GM19455 (cell line): ENCODE measurements around the gene MACROD1.

Experiments
- ATAC-seq: cut with Tn5 transposase; IDR thresholded peaks from one replicate; pipeline ENCODE4 v1.9.1; 2021; ENCODE audit not compliant: unreplicated experiment

Gene MACROD1

DNA sequence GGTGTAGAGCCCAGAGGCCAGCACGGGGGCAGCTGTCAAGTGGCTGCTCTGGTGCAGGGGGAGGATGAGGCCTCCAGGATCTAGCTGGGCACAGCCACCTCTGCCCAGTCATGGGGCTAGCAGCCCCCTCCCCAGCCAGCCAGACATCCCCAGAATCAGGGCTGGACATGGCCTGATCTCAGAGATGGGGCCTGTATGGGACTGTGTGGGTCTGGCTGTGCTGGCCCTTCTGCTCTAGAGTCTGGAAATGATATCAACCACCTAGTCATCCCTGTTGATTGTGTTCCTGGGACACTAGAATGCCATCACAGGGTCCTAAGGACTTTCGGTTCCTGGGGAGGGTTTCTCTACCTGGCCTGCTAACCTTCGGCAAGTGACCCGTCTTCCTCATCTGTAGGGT, 127.4 kb downstream of the MACROD1 start:
- ATAC-seq, result no peak

DNA sequence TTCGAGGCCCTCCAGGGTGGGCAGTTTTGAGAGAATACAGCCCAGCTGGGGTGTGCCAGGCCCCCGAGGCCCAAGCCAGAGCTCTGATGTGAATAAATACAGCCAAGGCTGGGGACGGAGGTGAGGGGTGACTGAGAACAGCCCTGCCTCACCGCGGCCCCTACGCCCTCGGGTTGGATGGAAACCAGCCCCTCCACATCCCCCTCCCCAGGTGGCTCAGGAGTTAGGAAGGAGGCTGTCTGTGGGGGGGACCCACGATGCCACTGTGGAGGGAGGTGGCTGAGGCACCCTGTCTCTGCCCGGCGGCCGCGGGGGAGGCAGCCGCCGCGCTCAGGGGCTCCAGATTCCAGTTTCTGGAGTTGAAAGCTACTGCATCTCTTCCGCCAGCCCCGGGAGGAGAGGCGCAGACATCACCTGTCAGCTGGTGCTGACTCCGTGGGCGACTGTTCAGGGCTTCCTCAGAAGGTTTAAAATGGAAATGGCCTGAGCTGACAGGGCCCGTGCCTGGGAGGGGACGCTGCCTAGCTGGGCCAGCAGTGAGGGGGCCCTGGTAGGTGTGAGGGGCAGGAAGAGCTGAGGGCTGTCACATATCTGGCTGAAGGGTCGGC, 128.8 kb downstream of the MACROD1 start:
- ATAC-seq, result no peak

DNA sequence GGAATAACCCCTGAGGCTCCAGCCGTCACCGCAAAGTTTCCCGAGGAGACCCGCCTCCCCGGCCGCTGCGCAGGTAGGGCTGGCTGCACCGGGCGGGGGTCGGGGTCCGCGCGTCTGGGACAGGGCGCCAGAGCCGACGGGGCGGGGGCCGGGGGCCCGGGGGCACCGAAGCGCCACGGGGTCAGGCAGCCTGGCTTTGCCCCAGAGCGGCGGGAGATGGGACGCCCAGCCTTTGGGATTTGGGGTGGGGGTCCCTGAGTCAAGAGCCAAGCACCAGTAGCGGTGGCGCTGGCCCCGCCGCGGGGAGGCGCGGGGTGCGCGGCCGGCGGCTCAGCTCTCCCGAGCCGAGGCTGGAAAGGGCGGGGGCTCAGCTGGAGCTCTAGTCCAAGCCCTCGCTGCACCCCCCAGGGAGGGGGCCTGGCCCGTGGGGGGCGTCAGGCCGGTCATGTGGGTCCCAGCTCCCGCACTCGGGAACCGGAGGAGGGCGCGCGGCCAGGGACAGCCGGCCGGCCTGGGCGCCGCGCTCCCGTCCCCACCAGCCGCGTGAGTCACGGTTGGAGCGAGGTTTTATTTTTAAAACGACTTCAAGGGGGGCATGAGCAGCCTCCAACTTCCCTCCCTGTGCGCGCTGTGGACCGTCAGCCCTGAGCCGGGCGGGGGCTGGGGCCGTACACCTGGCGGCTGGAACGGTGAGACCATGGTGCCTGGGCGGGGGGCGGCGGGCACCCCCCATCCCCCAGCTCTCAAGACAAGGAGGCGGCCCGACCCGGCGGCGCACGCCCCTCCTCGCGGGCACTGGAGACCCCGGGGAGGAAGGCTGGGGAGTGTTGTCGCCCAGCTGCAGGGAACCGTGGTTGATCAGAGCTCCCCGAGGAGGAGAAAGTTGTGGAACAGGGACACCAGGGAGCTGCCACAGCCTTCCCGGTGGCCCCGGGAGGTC, 129.6 kb downstream of the MACROD1 start:
- no peak for ATAC-seq

DNA sequence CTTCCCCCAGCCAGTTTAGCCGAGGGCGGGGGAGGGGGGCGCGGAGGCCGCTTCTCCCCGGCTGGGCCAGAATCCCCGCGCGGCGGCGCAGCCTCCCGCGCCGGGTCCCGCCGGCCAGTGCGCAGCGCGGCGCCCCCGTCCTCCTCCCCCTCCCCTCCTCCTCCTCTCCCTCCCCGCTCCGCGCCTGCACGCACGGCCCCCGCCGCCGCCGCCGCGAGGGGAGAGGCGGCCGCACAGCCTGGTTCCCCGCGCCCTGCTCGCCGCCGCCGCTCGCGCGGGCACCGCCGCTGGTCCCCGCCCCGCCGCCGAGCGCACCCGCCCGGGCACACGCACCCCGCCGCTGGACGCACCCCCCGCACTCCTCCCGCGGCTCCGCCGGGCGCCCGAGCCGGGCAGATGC, 130.3 kb downstream of the MACROD1 start, which contains the start of gene FLRT1:
Gene FLRT1 (plus strand): TSS at position 356 of the 400 bp plus-strand sequence. CDS start 80,337 bp downstream, outside the sequence.
- ATAC-seq, result no peak

DNA sequence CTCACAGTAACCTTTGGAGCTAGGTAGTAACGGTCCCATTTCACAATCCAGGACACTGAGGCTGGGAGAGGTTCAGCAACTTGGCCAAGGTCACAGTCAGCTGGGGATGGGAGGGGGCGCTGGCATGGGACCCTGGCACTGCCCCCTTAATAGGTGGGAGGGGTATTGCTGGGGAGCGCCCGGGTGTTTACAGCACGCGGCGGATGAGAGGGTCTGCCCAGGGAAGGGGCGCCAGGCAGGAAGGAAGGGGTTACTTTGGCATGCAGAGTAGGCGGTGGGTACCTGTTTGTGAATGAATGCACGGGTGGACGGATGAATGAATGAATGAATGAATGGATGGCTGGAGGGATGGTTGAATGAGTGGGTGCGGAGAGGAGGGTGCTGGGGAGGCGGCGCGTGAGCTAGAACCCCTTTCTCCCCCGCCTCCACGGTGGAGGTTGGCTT, 130.8 kb downstream of the MACROD1 start:
- no peak for ATAC-seq

DNA sequence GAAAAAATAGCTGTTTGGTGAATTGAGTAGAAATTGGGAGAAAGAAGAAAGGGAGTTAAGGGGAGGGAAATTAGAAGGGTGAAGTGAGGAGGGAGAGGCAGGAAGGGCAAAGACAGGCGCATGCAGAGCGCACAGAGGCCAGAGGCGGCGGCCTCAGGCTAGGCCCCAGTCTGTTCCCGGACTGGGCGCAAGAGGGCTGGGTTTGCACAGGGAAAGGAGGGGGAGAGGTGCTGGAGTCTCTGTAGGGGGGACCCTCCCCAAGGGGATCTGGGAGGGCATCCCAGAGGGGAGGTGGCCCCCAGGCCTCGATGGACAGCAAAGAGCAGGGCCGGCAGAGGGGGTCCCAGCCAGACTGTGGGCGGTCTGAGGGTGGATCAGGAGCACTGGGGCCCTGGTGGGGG, 131.5 kb downstream of the MACROD1 start:
- no peak for ATAC-seq

DNA sequence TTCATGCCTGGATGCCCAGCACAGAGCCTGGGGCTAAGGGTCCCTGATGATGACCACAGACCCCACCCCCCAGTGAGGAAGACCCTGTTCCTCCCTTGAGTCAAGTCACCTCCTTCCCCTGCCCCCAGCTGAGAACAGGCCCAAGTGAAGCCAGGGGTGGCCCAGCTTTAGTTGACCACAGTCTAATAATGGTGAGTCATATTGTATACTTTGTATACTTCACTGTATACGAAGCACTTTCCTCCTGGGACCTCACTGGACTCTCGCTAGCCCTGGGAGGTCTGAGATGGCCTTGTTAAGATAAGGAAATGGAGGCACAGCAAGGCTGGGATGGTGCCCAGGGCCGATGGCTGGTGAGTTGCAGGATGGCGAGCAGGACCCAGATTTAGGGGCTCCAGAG, 133.9 kb downstream of the MACROD1 start:
- no peak for ATAC-seq

DNA sequence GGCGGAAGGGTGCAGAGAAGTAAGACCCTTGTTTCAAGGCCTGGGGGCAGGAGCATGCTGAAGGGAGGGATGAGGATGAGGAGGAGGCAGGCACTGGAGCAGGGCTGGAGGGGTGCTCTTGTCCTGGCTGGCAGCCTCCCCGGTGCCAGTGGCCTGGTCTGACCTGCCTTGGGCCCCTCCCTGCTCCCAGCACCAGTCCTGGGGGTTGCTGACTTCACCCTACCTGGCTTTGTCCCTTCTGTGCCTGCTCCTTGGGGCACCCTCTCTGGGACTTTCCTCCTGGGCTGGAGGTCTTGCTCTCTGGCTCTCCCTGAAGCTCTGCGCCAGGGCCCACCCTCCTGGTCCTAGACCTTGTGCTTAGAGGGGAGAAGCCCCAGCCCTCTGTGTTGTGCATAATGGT, 134.9 kb downstream of the MACROD1 start:
- ATAC-seq, result no peak

DNA sequence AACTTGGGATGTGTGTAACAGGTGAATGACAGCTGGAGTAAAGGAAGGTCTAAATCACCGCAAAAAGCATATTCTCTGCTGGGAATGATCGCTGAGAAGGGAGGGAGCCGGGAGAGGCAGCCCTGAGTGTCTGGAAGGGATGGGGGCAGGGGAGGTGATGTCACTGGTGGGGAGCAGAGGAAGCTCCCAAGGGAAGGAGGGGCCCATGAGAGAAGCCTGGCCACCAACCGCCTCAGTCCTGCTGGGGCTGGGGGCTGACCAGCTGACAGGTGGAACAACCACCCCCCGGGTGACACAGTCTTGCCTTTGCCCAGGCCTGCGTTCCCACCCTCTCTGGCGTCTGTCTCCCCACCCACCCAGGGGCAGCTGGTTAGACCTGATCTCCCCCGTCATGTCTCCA, 136.1 kb downstream of the MACROD1 start:
- ATAC-seq, result no peak

DNA sequence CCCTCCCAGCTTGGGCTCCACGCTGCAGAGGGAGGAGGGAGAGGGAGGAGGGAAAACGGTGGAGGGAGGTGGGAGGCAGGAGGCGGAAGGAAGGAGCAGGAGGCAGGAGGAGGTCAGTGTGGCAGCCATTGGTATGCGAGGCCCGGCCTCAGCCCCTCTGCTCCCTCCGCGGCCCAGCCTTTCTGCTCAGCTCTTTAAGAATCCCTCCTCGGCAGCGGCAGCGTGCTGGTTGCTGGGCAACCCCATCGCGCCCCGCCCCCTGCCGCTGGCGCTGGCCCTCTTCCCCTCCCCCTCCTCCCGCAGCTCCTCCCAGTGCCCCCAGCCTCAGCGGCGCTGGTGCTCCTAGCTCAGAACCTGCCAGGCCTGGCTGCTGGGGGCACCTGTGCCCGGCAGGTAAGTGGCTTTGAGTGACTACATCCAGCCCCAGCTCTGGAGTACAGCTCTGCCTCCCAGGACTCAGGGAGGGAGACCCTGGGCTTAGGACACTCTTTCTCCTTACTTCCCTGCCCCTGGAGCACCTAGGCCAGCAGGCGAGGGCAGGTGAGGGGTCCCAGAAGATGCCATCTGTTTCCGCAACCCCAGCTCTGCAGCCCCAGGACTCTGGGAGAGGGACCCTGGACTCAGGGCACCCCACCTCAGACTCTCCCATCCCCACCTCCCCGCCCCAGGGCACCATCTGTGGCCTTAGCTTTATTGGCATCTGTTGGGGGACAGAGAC, 137.4 kb downstream of the MACROD1 start:
- no peak for ATAC-seq

DNA sequence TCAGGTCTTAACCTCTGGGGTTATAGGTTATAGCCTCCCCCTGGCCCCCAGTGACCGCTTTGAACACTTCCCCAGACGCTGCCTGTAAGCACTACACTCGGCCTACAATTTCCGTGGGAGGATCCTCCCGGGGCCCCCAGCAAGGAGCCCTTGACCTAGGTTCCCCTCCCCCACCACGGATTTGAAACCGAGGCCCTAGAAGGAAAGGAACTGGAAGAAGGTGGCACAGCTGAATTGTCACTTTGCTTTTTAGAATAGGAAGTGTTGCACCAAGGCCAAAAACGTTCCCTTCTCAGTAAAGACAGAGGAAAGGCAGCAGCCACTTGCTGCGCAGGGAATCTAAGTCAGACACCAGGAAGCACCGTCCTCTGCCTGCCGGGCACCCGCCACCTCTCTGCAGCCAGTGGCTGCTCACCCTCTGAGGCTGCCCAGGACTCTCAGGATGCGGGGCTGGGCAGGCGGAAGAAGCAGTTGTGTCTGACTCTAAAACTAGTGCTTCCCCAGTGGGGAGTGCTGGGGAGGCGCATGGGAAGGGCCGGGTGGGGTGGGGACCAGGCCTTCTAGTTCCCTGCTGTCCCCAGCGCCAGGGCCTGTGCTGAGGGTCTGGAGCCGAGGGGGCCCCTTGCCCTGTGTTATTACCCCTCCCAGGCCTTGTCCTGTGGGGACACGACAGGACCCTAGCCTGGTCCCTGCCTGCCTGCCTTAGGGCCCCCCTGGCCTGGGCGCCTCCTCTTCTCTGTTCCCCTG, 138.1 kb downstream of the MACROD1 start:
- ATAC-seq, result no peak

DNA sequence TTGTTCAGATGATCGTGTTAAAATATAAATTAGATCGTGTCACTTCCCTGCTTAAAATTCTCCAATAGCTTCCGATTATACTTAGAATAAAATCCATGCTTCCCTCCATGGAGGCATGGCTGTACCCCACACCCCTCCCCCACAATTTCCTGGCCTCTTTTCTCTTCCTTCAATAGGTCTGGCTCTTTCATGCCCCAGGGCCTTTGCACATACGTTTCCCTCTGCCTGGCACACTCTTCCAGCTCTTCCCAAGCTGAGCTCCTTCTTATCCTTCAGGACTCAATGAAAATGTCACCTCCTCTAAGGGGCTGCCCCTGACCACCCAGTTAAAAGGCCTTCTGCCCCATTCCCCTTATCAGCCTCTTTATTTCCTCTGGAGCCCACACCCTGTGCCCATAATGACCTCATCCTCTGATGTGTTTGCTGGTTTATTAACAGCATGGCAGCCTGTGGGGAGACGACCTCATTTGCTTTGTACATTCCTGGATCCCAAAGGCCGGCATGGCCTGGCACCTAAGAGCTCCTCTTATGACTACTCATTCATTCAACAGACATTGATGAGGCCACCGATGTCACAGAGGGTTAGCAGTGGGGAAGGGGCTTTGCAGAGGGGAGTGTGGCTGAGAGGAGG, 139.2 kb downstream of the MACROD1 start:
- ATAC-seq, result no peak

DNA sequence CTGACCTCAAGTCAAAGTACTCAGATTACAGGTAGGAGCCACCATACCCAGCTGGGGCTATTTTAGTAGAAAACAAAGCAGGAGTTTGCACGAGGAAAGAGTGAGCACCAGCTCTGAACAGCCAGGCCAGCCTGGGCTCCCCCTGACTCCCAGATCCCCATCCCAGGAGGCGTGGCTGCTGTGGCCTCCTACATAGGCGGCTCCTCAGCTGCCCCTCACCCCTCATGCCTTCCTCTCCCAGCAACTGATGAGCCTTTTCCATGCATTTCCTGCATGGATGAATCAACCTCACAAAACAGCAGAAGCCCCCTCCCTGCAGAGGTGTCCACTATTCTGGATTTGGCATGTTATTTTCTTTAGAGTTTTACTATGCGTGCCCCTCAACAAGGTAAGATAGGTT, 140.7 kb downstream of the MACROD1 start:
- no peak for ATAC-seq

DNA sequence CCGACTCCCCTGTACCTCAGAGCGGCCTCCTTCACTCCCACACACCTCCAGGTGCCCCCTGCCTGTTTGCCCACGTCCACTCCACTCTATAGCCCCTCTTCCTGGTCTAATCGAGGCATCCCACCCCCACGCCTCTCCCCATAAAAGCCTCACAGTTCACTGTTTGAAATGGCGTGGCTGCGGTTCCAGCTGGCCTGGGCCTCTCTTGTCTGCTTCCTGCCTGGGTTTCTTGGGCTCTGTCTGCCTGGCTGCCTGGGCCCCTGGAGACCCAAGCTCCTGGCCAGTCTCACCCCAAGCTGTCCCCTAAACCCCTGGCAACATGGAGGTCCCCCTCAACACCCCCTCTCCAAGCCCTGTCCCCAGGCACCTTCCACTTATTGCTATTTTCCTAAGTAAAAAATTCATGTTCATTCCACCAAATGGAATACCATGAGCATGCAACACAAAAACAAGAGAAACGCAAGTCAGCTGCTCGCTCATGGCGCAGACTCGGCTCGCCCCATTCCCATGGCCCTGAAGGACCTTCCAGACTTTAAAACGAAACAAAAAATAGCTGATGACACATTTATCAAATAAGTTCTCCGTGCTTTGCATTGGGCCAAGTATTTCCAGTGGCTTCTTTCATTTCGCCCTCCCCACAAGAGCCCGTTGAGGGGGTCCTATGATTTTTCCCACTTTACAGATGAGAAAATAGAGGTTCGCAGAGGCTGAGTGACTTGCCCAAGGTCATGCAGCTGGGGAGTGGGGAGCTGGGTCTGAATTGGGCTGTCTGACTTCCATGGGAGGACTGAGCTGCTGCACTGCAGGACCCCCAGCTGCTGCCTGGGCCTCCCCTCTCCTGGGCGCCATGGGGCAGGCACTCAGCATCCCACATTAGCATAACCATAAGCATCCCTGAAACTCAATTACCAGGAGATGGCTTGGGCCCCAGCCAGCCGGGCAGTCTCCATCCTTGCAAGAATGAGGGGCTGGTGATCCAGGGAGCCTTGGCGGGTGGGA, 141.9 kb downstream of the MACROD1 start:
- no peak for ATAC-seq

DNA sequence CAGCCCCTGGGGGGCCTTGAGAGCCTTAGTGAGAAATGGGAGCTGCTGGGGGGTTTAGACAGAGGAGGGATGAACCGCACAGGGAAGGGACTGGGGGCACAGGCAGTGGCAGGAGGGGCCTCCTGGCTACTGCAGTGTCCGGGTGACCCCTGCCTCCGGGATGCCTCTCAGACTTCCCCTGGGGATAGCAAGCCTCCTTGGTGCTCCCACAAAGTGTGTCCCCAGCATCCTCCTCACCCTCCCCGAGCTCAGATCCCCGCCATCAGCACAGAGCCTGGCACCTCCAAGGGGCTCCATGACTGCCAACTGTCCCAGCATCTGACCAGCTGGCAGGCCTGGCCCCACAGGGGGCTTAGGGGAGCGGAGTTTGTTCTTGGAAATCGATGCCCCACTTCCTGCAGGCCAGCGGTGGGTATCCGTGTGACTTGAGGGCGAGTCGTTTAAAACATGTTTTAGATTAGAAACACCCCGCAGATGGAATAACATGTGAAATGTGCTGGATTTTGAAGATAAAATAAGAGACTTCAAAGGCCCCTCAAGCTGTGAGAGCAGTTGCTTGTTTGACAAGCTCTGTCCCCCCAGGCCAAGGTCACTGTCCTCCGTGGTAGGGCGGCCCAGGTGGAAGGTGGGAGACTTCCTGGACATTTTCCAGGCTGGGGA, 143.7 kb downstream of the MACROD1 start:
- no peak for ATAC-seq

DNA sequence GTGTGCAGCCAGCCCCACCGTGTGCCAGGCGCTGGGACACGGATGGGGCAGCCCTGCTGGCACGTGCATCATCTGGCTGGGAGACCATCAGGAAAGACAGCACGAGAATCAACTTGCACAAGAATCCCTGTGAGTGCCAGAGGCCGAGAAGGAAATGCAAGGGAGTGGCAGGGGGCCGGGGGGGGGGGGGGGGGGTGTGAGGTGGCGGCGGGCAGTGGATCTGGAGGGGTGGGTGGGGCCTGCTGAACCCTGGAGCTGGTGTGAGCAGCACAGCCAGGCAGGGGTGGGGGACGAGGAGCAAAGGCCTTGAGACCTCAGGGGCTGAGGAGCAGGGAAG, 144.2 kb downstream of the MACROD1 start:
- ATAC-seq, result no peak

DNA sequence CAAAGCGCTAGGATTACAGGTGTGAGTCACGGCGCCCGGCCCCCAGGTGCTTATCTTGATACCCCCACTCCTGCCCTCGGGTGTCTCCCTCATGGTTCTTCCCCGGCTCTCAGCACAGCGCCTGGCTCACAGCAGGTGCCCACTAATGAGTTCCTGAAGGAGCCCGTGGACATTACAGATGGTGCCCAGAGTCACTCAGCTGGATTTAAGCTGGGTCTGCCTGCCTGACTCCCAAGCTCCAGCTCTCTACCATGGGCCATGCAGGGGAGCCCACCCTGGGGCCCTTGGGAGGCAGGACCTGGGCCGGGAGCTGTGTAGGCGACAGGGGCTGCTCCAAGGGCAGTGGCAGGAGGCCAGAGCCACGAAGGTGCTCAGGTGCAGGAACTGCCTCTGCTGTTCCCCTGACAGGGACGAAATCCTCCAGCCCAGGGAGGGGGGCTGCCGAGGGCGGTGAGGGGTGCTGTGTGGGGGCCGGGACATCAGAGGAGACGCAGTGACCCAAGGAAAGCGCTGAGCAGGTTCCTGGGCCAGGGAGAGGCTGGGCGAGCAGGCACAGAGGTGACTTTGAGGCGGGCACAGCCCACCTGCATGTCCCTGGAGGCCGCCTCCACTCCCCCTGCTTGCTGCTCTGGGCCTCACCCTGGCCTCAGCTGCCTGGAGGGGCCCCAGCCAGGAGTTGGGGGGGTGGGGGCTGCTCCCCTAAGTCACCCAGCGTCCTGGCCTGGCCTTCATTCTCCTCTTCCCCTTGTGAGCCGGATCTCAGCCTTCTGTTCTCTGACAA, 144.7 kb downstream of the MACROD1 start:
- no peak for ATAC-seq
